Body of pancreas (tissue), 4 donors: ENCODE measurements around the gene IL18R1.

Source experiments
- CTCF ChIP-seq, 7 experiments: fragments of 450-650 bp in 4 of 7; fragments of 200-600 bp in 3 of 7; sonication (generic) in 3 of 7; IDR thresholded peaks; one replicate each; pipeline ENCODE4 v1.5.1; 2016 to 2019; ENCODE audit warnings: antibody characterized with exemption in 7 of 7
- POLR2A ChIP-seq, 3 donors: fragments of 450-650 bp; IDR thresholded peaks; one replicate each; pipeline ENCODE4 v1.6.1; 2016; ENCODE audit warnings: antibody characterized with exemption in 3 of 3, mild to moderate bottlenecking in 2 of 3

GRCh38 chr2:102350137-102350793 lies 5.3 kb upstream of the IL18R1 start:
- TF ChIP-seq CTCF (IDR thresholded peaks at IDR 0.05), result no peak
- TF ChIP-seq POLR2A (IDR thresholded peaks at IDR 0.05), result no peak
